GM12801 (cell line): Measurements from ENCODE around the gene CTIF.

Experiments
- CTCF ChIP-seq: IDR thresholded peaks from one replicate; pipeline ENCODE4 v1.5.1; 2011; ENCODE audit warnings: control low read depth; ENCODE audit not compliant: insufficient read length; ENCODE audit errors: extremely low read depth

CTIF gene

GRCh38 chr18:48555465-48555995 is 16.7 kb downstream of the CTIF start:
- no peak for TF ChIP-seq CTCF

- no peak for TF ChIP-seq CTCF
Observed at GRCh38 chr18:48557640-48558174, 18.9 kb downstream of the CTIF start.

- TF ChIP-seq CTCF: no peak
Observed at GRCh38 chr18:48558248-48558647, 19.4 kb downstream of the CTIF start.

GRCh38 chr18:48560491-48560890 is 21.7 kb downstream of the CTIF start:
- TF ChIP-seq CTCF: no peak

GRCh38 chr18:48562075-48562474 is 23.2 kb downstream of the CTIF start:
- no peak for TF ChIP-seq CTCF

GRCh38 chr18:48563027-48563426 is 24.2 kb downstream of the CTIF start:
- TF ChIP-seq CTCF: no peak

GRCh38 chr18:48564139-48564538 is 25.3 kb downstream of the CTIF start:
- TF ChIP-seq CTCF: no peak

GRCh38 chr18:48565105-48565504 is 26.3 kb downstream of the CTIF start:
- TF ChIP-seq CTCF: no peak
